ENCODE data around the gene TRPC4.

Gene TRPC4

GRCh38 chr13:37701972-37702371 is 167.6 kb downstream of the TRPC4 start:
- H3K27me3 ChIP-seq (replicated peaks; ENCODE audit: control insufficient read depth, insufficient read depth, low read length), result no peaks in the 10 kb centered on the region
- no peak overlapping the region for H3K4me3 ChIP-seq (replicated peaks; ENCODE audit: low read depth, low read length)
- no peak for TF ChIP-seq CTCF (IDR thresholded peaks at IDR 0.05; ENCODE audit: insufficient read depth, low read length, poor library complexity, severe bottlenecking)
- DNase-seq (ENCODE audit: extremely low read depth, insufficient read length), result no peak
- no peaks in the 10 kb centered on the region for H3K36me3 ChIP-seq (ENCODE audit: control insufficient read depth, insufficient read depth, low read length)

GRCh38 chr13:37701306-37701705 is 168.3 kb downstream of the TRPC4 start:
- DNase-seq (ENCODE audit: extremely low read depth, insufficient read length), result no peak
- no peak for TF ChIP-seq CTCF (IDR thresholded peaks at IDR 0.05; ENCODE audit: insufficient read depth, low read length, poor library complexity, severe bottlenecking)
- Histone ChIP-seq H3K36me3 (ENCODE audit: control insufficient read depth, insufficient read depth, low read length) (no peaks in the 10 kb centered on the region), H3K4me3 (replicated peaks; ENCODE audit: low read depth, low read length) (no peak overlapping the region), H3K27me3 (replicated peaks; ENCODE audit: control insufficient read depth, insufficient read depth, low read length) (no peaks in the 10 kb centered on the region)

- no peak for TF ChIP-seq CTCF (IDR thresholded peaks at IDR 0.05; ENCODE audit: insufficient read depth, low read length, poor library complexity, severe bottlenecking)
- DNase-seq (ENCODE audit: extremely low read depth, insufficient read length), result no peak
- no peak overlapping the region for H3K4me3 ChIP-seq (replicated peaks; ENCODE audit: low read depth, low read length)
- no peaks in the 10 kb centered on the region for H3K36me3 ChIP-seq (ENCODE audit: control insufficient read depth, insufficient read depth, low read length)
- no peaks in the 10 kb centered on the region for H3K27me3 ChIP-seq (replicated peaks; ENCODE audit: control insufficient read depth, insufficient read depth, low read length)
Measured at GRCh38 chr13:37700887-37701286, 168.7 kb downstream of the TRPC4 start.

GRCh38 chr13:37695200-37695599 is 174.4 kb downstream of the TRPC4 start:
- no peak for DNase-seq (ENCODE audit: extremely low read depth, insufficient read length)
- Histone ChIP-seq H3K36me3 (ENCODE audit: control insufficient read depth, insufficient read depth, low read length) (no peaks in the 10 kb centered on the region), H3K27me3 (replicated peaks; ENCODE audit: control insufficient read depth, insufficient read depth, low read length) (no peaks in the 10 kb centered on the region), H3K4me3 (replicated peaks; ENCODE audit: low read depth, low read length) (no peak overlapping the region)
- TF ChIP-seq CTCF (IDR thresholded peaks at IDR 0.05; ENCODE audit: insufficient read depth, low read length, poor library complexity, severe bottlenecking), result no peak

GRCh38 chr13:37690361-37690760 is 179.2 kb downstream of the TRPC4 start:
- no peak overlapping the region for H3K4me3 ChIP-seq (replicated peaks; ENCODE audit: low read depth, low read length)
- no peaks in the 10 kb centered on the region for H3K27me3 ChIP-seq (replicated peaks; ENCODE audit: control insufficient read depth, insufficient read depth, low read length)
- DNase-seq (ENCODE audit: extremely low read depth, insufficient read length), result no peak
- no peak for TF ChIP-seq CTCF (IDR thresholded peaks at IDR 0.05; ENCODE audit: insufficient read depth, low read length, poor library complexity, severe bottlenecking)
- no peaks in the 10 kb centered on the region for H3K36me3 ChIP-seq (ENCODE audit: control insufficient read depth, insufficient read depth, low read length)

- Histone ChIP-seq H3K27me3 (replicated peaks; ENCODE audit: control insufficient read depth, insufficient read depth, low read length) (no peaks in the 10 kb centered on the region), H3K4me3 (replicated peaks; ENCODE audit: low read depth, low read length) (no peak overlapping the region), H3K36me3 (ENCODE audit: control insufficient read depth, insufficient read depth, low read length) (no peaks in the 10 kb centered on the region)
- TF ChIP-seq CTCF (IDR thresholded peaks at IDR 0.05; ENCODE audit: insufficient read depth, low read length, poor library complexity, severe bottlenecking), result no peak
- DNase-seq (ENCODE audit: extremely low read depth, insufficient read length), result no peak
Measured at GRCh38 chr13:37686501-37686900, 183.1 kb downstream of the TRPC4 start.
